HEK293 (cell line): Measurements from ENCODE around the gene MPZL1.

Experiments used
- CTCF ChIA-PET: fragments of 350-600 bp; formaldehyde crosslinking; extraction: SDS; loops from one replicate; lab custom pipeline; 2021; ENCODE audit warnings: antibody characterized with exemption; lab: Yijun Ruan, JAX
- POLR2A ChIA-PET: fragments of 300-600 bp; formaldehyde crosslinking; extraction: SDS; loops from one replicate; lab custom pipeline; 2020; ENCODE audit warnings: antibody characterized with exemption, inconsistent platforms; lab: Yijun Ruan, JAX
- H3K27ac ChIP-seq: fragments of 200-500 bp; sonication (Bioruptor generic); 2 replicates; pipeline ENCODE4 v1.5.1; 2014; ENCODE audit warnings: low read depth, low read length, control low read depth, inconsistent platforms; ENCODE audit errors: extremely low read depth
- H3K36me3 ChIP-seq, 2 experiments: fragments of 200-500 bp in 1 of 2; sonication (Bioruptor generic) in 1 of 2; 1 replicate in 1 of 2; 2 replicates in 1 of 2; pipeline ENCODE4 v1.5.1; 2014 to 2017; ENCODE audit warnings: inconsistent platforms in 2 of 2, low read length in 2 of 2; ENCODE audit not compliant: control insufficient read depth in 2 of 2, insufficient read depth in 1 of 2
- H3K4me1 ChIP-seq: fragments of 200-500 bp; sonication (Bioruptor generic); 2 replicates; pipeline ENCODE4 v1.5.1; 2014; ENCODE audit warnings: mild to moderate bottlenecking, low read length, inconsistent platforms; ENCODE audit not compliant: control insufficient read depth, insufficient read depth
- H3K4me3 ChIP-seq: 2 replicates; pipeline ENCODE4 v1.5.1; 2011; ENCODE audit warnings: low read depth, mild to moderate bottlenecking, control low read depth, low read length, moderate library complexity
- H3K9me3 ChIP-seq: fragments of 200-500 bp; sonication (Bioruptor generic); 2 replicates; pipeline ENCODE4 v1.5.1; 2014; ENCODE audit warnings: low read depth, low read length, inconsistent platforms; ENCODE audit not compliant: control insufficient read depth, insufficient read depth
- CTCF ChIP-seq: fragments of 450-650 bp; formaldehyde crosslinking; IDR thresholded peaks from 2 replicates; pipeline ENCODE4 v1.5.1; 2016; ENCODE audit warnings: missing biosample characterization, missing genetic modification characterization
- EGR2 ChIP-seq: fragments of 450-650 bp; formaldehyde crosslinking; IDR thresholded peaks from 2 replicates; pipeline ENCODE4 v1.5.1; 2016; ENCODE audit warnings: low read depth, missing biosample characterization, missing genetic modification characterization
- ELK4 ChIP-seq: IDR thresholded peaks from 2 replicates; pipeline ENCODE4 v1.6.1; 2011; ENCODE audit warnings: mild to moderate bottlenecking, low read depth, low read length, borderline replicate concordance
- GLI4 ChIP-seq: fragments of 450-650 bp; formaldehyde crosslinking; IDR thresholded peaks from 2 replicates; pipeline ENCODE4 v1.5.1; 2016; ENCODE audit warnings: missing biosample characterization, missing genetic modification characterization
- GLIS1 ChIP-seq: fragments of 450-650 bp; formaldehyde crosslinking; IDR thresholded peaks from 2 replicates; pipeline ENCODE4 v1.5.1; 2016; ENCODE audit warnings: missing biosample characterization, missing genetic modification characterization
- KLF10 ChIP-seq: fragments of 450-650 bp; IDR thresholded peaks from 2 replicates; pipeline ENCODE4 v1.5.1; 2018; ENCODE audit warnings: missing biosample characterization, mild to moderate bottlenecking, missing genetic modification characterization
- KLF16 ChIP-seq: fragments of 450-650 bp; formaldehyde crosslinking; IDR thresholded peaks from 2 replicates; pipeline ENCODE4 v1.5.1; 2017; ENCODE audit warnings: missing biosample characterization, missing genetic modification characterization
- PATZ1 ChIP-seq: fragments of 450-650 bp; formaldehyde crosslinking; IDR thresholded peaks from 2 replicates; pipeline ENCODE4 v1.5.1; 2016; ENCODE audit warnings: missing biosample characterization, missing genetic modification characterization
- SCRT2 ChIP-seq: fragments of 450-650 bp; formaldehyde crosslinking; IDR thresholded peaks from 2 replicates; pipeline ENCODE4 v1.5.1; 2016; ENCODE audit warnings: missing biosample characterization, missing genetic modification characterization
- ZBTB21 ChIP-seq: fragments of 450-650 bp; formaldehyde crosslinking; IDR thresholded peaks from 2 replicates; pipeline ENCODE4 v1.5.1; 2017; ENCODE audit warnings: missing biosample characterization, missing genetic modification characterization
- ZFHX2 ChIP-seq: fragments of 450-650 bp; formaldehyde crosslinking; conservative IDR thresholded peaks from 2 replicates; pipeline ENCODE4 v1.5.1; 2016; ENCODE audit warnings: missing biosample characterization, missing genetic modification characterization
- ZNF174 ChIP-seq: fragments of 450-650 bp; formaldehyde crosslinking; IDR thresholded peaks from 2 replicates; pipeline ENCODE4 v1.5.0; 2017; ENCODE audit warnings: missing biosample characterization, mild to moderate bottlenecking, missing genetic modification characterization
- ZNF211 ChIP-seq: fragments of 450-650 bp; formaldehyde crosslinking; IDR thresholded peaks from 2 replicates; pipeline ENCODE4 v1.5.1; 2016; ENCODE audit warnings: low read depth, missing biosample characterization, missing genetic modification characterization
- ZNF248 ChIP-seq: fragments of 450-650 bp; formaldehyde crosslinking; IDR thresholded peaks from 2 replicates; pipeline ENCODE4 v1.5.1; 2017; ENCODE audit warnings: missing biosample characterization, missing genetic modification characterization
- ZNF404 ChIP-seq: fragments of 450-650 bp; formaldehyde crosslinking; IDR thresholded peaks from 2 replicates; pipeline ENCODE4 v1.5.1; 2017; ENCODE audit warnings: missing biosample characterization, missing genetic modification characterization
- ZNF626 ChIP-seq: fragments of 450-650 bp; sonication (Bioruptor Pico); formaldehyde crosslinking; IDR thresholded peaks from 2 replicates; pipeline ENCODE4 v1.5.1; 2018; ENCODE audit warnings: missing biosample characterization, missing genetic modification characterization, inconsistent platforms
- ZNF785 ChIP-seq: fragments of 450-650 bp; formaldehyde crosslinking; IDR thresholded peaks from 2 replicates; pipeline ENCODE4 v1.5.1; 2016; ENCODE audit warnings: missing biosample characterization, missing genetic modification characterization
- ZSCAN18 ChIP-seq: fragments of 450-650 bp; formaldehyde crosslinking; IDR thresholded peaks from 2 replicates; pipeline ENCODE4 v1.5.1; 2016; ENCODE audit warnings: missing biosample characterization, missing genetic modification characterization
- TF ChIP-seq, protein P1 (sequence below): fragments of 450-650 bp; formaldehyde crosslinking; IDR thresholded peaks from 2 replicates; pipeline ENCODE4 v1.5.1; 2016; ENCODE audit warnings: missing biosample characterization, missing genetic modification characterization
- TF ChIP-seq, protein P2 (sequence below): fragments of 450-650 bp; formaldehyde crosslinking; IDR thresholded peaks from 2 replicates; pipeline ENCODE4 v1.5.1; 2016; ENCODE audit warnings: missing biosample characterization, missing genetic modification characterization

MPZL1 gene

DNA sequence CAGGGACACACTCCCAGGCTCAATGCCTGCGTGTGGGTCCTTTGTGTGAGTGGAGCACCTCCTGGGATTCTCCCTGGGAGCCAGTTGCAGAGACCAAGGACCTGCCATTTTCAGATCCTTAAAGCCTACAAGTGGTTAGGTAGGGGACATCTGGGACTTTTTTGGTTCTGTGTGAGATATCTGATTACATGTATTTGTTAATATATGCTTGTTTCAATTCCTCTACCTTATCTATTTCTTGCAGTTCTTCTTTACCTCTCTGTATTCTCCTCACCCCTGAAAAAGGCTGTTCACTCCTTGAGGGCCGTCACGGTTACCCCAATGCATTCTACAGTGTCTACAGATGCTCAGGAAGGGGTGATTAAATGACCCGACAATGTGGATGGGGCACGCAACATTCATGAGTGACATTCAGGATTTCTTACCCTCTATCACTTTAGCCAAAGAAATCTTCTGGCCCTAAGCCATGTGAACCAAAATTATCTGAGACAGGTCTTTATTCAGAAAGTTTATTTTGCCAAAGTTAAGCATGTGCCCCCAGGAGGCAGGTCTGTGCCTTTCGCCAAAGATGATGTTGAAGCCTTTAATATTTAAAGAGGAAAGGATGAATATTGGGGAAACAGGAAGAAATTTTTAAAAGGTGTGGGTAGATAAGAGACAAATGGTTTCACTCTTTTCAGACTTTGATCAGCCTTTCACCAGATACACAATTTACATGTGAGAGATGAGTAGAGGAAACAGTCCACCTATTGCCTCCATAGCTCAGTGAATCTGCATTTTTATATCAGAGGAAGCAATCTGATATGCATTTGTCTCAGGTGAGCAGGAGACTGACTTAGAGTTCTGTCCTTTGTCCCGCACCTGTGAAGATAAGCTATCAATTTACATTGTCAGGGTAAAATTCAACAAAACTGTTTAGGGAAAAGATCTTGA, 44.6 kb upstream of the MPZL1 start:
- Histone ChIP-seq H3K4me1 (0 out of 2 replicates have a peak, but pooled peaks cover 3% of the 10 kb centered on the region), H3K36me3 (no peaks in the 10 kb centered on the region), H3K9me3 (no peaks in the 10 kb centered on the region), H3K27ac (no peak overlapping the region), H3K4me3 (no peak overlapping the region)
- TF ChIP-seq ZSCAN18 (tag by site-specific recombination) (no peak), ZNF248 (no peak), ELK4 (no peak), CTCF (tag by site-specific recombination) (no peak), KLF16 (tag by site-specific recombination) (no peak), GLIS1 (tag by site-specific recombination) (peak; percentile 71)
- ChIA-PET CTCF (interaction anchor here (1.8 kb wide), 1 partner anchor 11 kb away, joined by 10 read pairs; no protein-coding TSS in a partner anchor), POLR2A (no interaction called here)

GRCh38 chr1:167678422-167678821, 43.4 kb upstream of the MPZL1 start:
- ChIA-PET CTCF (interaction anchor here (1.8 kb wide), 1 partner anchor 10 kb away, joined by 10 read pairs; no protein-coding TSS in a partner anchor), POLR2A (no interaction called here)
- no peaks in the 10 kb centered on the region for H3K36me3 ChIP-seq
- no peaks in the 10 kb centered on the region for H3K9me3 ChIP-seq
- 0 out of 2 replicates have a peak, but pooled peaks cover 3% of the 10 kb centered on the region for H3K4me1 ChIP-seq
- H3K27ac ChIP-seq, result no peak overlapping the region
- no peak overlapping the region for H3K4me3 ChIP-seq
- no peak for TF ChIP-seq GLI4 (tag by site-specific recombination)
- TF ChIP-seq PATZ1 (tag by site-specific recombination), result no peak
- no peak for TF ChIP-seq ZNF211 (tag by site-specific recombination)
- no peak for TF ChIP-seq ZNF626 (tag by site-specific recombination)
- TF ChIP-seq ZNF404 (tag by site-specific recombination), result no peak
- no peak for TF ChIP-seq ZBTB21
- no peak for TF ChIP-seq SCRT2 (tag by site-specific recombination)
- TF ChIP-seq ZFHX2 (tag by site-specific recombination), result 0 out of 2 replicates have a peak, but pooled peaks have one; percentile 28
- TF ChIP-seq EGR2 (tag by site-specific recombination), result peak; percentile 25; the same call in 1 of the 2 replicates
- TF ChIP-seq, protein P1, sequence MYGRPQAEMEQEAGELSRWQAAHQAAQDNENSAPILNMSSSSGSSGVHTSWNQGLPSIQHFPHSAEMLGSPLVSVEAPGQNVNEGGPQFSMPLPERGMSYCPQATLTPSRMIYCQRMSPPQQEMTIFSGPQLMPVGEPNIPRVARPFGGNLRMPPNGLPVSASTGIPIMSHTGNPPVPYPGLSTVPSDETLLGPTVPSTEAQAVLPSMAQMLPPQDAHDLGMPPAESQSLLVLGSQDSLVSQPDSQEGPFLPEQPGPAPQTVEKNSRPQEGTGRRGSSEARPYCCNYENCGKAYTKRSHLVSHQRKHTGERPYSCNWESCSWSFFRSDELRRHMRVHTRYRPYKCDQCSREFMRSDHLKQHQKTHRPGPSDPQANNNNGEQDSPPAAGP (tag by site-specific recombination), result 0 out of 2 replicates have a peak, but pooled peaks have one; percentile 18
- no peak for TF ChIP-seq KLF10 (tag by site-specific recombination)
- TF ChIP-seq, protein P2, sequence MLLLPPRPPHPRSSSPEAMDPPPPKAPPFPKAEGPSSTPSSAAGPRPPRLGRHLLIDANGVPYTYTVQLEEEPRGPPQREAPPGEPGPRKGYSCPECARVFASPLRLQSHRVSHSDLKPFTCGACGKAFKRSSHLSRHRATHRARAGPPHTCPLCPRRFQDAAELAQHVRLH (tag by site-specific recombination), result no peak
- no peak for TF ChIP-seq ZNF785 (tag by site-specific recombination)
- no peak for TF ChIP-seq ZNF174 (tag by site-specific recombination)
